Gastrocnemius medialis (tissue), 4 donors: ENCODE measurements around the gene UCKL1. TPM values are rescaled to one million over a fixed set of nuclear protein-coding genes. Genes with fewer than 3 reads are reported as not detected.

Experiments used
- ATAC-seq, 2 donors: fragments of 150-250 bp; one replicate each; pipeline ENCODE4 v1.9.1; 2016
- DNase-seq, 2 donors: peaks; one replicate each; pipeline ENCODE4 v3.0.0-alpha.2; 2019
- H3K27ac ChIP-seq, 4 donors: fragments of 200-600 bp; sonication (generic); 1 replicate in 1 of 4; 2 replicates in 3 of 4; pipeline ENCODE4 v1.5.1; 2016 to 2018; ENCODE audit warnings: mild to moderate bottlenecking in 2 of 4, moderate library complexity in 1 of 4
- H3K27me3 ChIP-seq, 3 donors: fragments of 200-600 bp; sonication (generic) in 2 of 3; 1 replicate in 1 of 3; 2 replicates in 2 of 3; pipeline versions ENCODE4 v1.5.1 to v1.6.0; 2016 to 2019; ENCODE audit warnings: mild to moderate bottlenecking in 1 of 3, moderate library complexity in 1 of 3
- H3K36me3 ChIP-seq, 2 donors: fragments of 200-600 bp; sonication (generic) in 1 of 2; one replicate each; pipeline ENCODE4 v1.5.1; 2017 to 2018
- H3K4me1 ChIP-seq, 2 donors: fragments of 200-600 bp; sonication (generic) in 1 of 2; one replicate each; pipeline ENCODE4 v1.5.1; 2016 to 2017; ENCODE audit warnings: mild to moderate bottlenecking in 2 of 2
- H3K4me3 ChIP-seq, 4 donors: fragments of 200-600 bp; sonication (generic) in 3 of 4; 1 replicate in 1 of 4; 2 replicates in 3 of 4; pipeline ENCODE4 v1.5.1; 2016 to 2019; ENCODE audit warnings: mild to moderate bottlenecking in 2 of 4
- H3K9me3 ChIP-seq, 3 donors: fragments of 200-600 bp; sonication (generic) in 2 of 3; 1 replicate in 1 of 3; 2 replicates in 2 of 3; pipeline ENCODE4 v1.5.1; 2016 to 2019
- POLR2A ChIP-seq, 2 donors: fragments of 450-650 bp; IDR thresholded peaks; one replicate each; pipeline ENCODE4 v1.6.1; 2017; ENCODE audit warnings: antibody characterized with exemption in 2 of 2, mild to moderate bottlenecking in 2 of 2, moderate library complexity in 2 of 2
- in situ Hi-C, 4 donors: fragments of 200-750 bp; cut with MboI; loops; one replicate each; pipeline versions ENCODE4 v1.15.0 to v1.8.0; 2017; ENCODE audit warnings: low sequenced_read_pairs in 4 of 4
- intact Hi-C: fragments of 100-400 bp; cut with DNase I; formaldehyde crosslinking; loops from one replicate; pipeline ENCODE4 v1.15.1; 2023; ENCODE audit warnings: low total_unique reads
- total RNA-seq, 4 donors: library from RNA; depleted of rRNA; stranded (reverse); fragments of >200 nt; gene quantifications; one replicate each; pipeline versions ENCODE4 v1.1.0 to v1.2.3, GENCODE V29; 2016
- TF ChIP-seq, protein P1 (sequence below), 5 experiments: fragments of 450-650 bp in 3 of 5; fragments of 200-600 bp in 2 of 5; sonication (generic) in 2 of 5; IDR thresholded peaks in 4 of 5; conservative IDR thresholded peaks in 1 of 5; 1 replicate in 4 of 5; 2 replicates in 1 of 5; pipeline ENCODE4 v1.5.1; 2016 to 2019; ENCODE audit warnings: antibody characterized with exemption in 5 of 5, mild to moderate bottlenecking in 3 of 5, moderate library complexity in 3 of 5

The UCKL1 gene
- total RNA-seq, 4 donors from 2014 or later: 22.0 to 46.4 (median 27.1) TPM

DNA sequence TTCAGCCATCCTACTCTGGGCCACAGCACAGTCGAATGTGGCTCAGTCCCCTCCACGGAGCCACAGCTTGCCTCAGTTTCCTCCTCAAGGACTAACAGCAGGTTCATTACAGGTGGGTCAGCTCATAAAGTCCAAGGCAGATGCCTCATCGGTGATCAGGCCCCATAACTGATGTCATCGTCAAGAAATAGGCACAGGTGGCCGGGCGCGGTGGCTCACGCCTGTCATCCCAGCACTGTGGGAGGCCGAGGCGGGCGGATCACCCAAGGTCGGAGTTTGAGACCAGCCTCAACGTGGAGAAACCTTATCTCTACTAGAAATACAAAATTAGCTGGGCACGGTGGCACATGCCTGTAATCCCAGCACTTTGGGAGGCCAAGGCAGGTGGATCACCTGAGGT, 3.4 kb downstream of the UCKL1 start:
- TF ChIP-seq, protein P1, sequence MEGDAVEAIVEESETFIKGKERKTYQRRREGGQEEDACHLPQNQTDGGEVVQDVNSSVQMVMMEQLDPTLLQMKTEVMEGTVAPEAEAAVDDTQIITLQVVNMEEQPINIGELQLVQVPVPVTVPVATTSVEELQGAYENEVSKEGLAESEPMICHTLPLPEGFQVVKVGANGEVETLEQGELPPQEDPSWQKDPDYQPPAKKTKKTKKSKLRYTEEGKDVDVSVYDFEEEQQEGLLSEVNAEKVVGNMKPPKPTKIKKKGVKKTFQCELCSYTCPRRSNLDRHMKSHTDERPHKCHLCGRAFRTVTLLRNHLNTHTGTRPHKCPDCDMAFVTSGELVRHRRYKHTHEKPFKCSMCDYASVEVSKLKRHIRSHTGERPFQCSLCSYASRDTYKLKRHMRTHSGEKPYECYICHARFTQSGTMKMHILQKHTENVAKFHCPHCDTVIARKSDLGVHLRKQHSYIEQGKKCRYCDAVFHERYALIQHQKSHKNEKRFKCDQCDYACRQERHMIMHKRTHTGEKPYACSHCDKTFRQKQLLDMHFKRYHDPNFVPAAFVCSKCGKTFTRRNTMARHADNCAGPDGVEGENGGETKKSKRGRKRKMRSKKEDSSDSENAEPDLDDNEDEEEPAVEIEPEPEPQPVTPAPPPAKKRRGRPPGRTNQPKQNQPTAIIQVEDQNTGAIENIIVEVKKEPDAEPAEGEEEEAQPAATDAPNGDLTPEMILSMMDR (IDR thresholded peaks at IDR 0.05 in 4 of 5, conservative IDR thresholded peaks at IDR 0.05 in 1 of 5): no peak
- no peak for TF ChIP-seq POLR2A (IDR thresholded peaks at IDR 0.05)
- H3K4me1 ChIP-seq: peaks cover 65 to 89% of the 10 kb centered on the region in 2 donors
- intact Hi-C loops: no loop called here
- H3K27ac ChIP-seq: peak overlapping the region; percentile 92 to 98 (median 96)
- H3K27me3 ChIP-seq: no peaks in the 10 kb centered on the region
- ATAC-seq (no peak), DNase-seq (peak in 1 of 2 donors; percentile 53)
- no peaks in the 10 kb centered on the region for H3K9me3 ChIP-seq
- in situ Hi-C loops: no loop called here
- H3K36me3 ChIP-seq: no peaks in the 10 kb centered on the region
- no peak overlapping the region for H3K4me3 ChIP-seq

DNA sequence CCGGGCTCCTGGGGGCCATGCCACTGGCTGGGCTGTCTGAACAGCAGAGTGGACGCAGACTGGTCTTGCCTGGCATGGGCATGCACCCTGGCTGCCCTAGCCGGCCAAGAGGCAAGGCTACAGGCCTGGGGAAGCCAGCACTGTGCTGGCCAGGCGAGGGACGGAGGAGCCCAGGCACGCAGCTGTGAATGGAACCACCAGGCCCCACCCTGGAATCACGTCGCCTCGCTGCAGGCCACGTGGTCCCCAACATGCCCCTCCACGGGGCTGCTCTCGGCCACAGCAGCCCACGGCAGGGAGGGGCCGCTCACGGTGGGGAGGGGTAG, 4.0 kb downstream of the UCKL1 start:
- Histone ChIP-seq H3K27ac (peak overlapping the region; percentile 92 to 98 (median 96)), H3K4me3 (peak overlapping the region in 1 of 4 donors; percentile 45)
- DNase-seq: no peak

DNA sequence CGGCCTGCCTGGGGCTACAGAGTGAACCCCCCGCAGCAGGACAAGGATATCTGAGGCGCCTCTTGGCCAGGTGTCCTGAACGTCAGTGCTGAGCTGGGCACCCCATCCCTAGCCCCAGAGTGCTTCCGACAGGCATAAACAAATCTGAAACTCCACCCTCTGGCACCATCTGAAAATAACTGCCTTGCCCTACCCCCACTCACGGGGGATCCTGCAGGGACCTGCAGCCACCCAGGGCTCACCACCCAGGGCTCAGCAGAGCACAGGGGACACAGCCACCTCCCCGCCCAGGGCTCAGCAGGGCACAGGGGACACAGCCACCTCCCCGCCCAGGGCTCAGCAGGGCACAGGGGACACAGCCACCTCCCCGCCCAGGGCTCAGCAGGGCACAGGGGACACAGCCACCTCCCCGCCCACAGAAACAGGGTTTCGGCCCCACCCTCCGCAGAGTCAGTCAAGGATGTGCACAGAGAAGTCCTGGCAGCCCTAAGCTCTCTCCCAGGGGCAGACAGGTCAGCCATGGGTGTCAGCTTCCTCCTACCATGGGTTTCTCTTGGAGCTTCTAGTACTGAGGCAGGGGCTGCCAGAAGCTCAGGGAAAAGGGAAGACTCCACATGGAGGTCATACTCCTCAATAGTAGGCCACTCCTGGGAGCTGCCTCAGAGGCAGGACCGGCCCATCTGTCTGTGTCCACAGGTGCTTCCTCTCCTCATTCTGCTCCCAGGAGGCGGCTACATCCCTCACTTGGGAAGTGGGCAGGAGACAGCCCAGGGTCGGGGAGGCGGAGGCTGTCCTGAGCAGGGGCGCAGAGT, 4.6 kb downstream of the UCKL1 start:
- in situ Hi-C loops: no loop called here
- peak in 1 of 2 donors; percentile 8 for TF ChIP-seq POLR2A (IDR thresholded peaks at IDR 0.05)
- TF ChIP-seq, protein P1 (IDR thresholded peaks at IDR 0.05 in 4 of 5, conservative IDR thresholded peaks at IDR 0.05 in 1 of 5): no peak
- DNase-seq (peak in 1 of 2 donors; percentile 66), ATAC-seq (no peak)
- Histone ChIP-seq H3K4me3 (peak overlapping the region in 3 of 4 donors; percentile 25 to 45 (median 37)), H3K9me3 (no peaks in the 10 kb centered on the region), H3K27ac (peak overlapping the region; percentile 92 to 98 (median 96)), H3K27me3 (no peaks in the 10 kb centered on the region), H3K36me3 (no peaks in the 10 kb centered on the region), H3K4me1 (peaks cover 77 to 89% of the 10 kb centered on the region in 2 donors)
- intact Hi-C loops: no loop called here

More for the DNA sequence above, 4.0 kb downstream of the UCKL1 start:
- no peaks in the 10 kb centered on the region for H3K27me3 ChIP-seq
- intact Hi-C loops (no loop called here), in situ Hi-C loops (no loop called here)
- H3K9me3 ChIP-seq: no peaks in the 10 kb centered on the region
- TF ChIP-seq, protein P1 (IDR thresholded peaks at IDR 0.05 in 4 of 5, conservative IDR thresholded peaks at IDR 0.05 in 1 of 5): no peak
- TF ChIP-seq POLR2A (IDR thresholded peaks at IDR 0.05): no peak
- ATAC-seq: no peak
- H3K4me1 ChIP-seq: peaks cover 71 to 89% of the 10 kb centered on the region in 2 donors
- H3K36me3 ChIP-seq: no peaks in the 10 kb centered on the region

DNA sequence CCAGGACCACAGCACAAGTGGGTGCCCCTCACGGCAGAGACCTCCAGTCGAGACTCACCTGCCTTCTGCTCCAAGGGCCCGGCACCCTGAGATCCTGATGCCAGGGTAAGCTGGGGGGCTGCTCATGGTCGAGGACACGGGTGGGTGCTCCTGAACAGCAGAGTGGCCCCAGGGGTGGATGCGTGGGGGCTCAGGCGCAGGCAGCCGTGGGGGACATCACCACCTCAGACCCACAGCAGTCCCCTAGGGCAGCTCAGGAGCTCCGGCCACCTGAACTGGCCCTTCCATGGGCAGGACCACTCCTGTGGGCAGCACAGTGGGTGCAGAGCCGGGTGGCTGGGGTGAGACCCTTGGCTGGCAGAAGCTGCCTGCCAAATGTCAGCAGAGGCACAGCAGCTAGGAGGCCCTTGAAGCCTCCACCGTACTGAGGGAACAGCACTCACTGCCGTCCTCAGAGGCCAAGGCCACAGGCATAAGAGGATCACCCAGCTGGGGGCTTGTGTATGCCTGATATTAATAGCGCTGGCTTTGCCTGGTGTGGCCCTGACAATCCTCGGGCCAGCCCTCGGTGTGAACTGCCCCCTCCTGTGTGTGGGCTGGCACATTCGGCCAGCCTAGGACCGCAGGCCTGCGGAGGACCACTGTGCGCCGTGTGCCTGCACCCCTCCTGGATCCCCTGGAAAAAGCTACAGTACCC, 5.4 kb downstream of the UCKL1 start:
- no peaks in the 10 kb centered on the region for H3K27me3 ChIP-seq
- H3K4me1 ChIP-seq: peaks cover 79 to 96% of the 10 kb centered on the region in 2 donors
- H3K9me3 ChIP-seq: no peaks in the 10 kb centered on the region
- H3K27ac ChIP-seq: peak overlapping the region; percentile 92 to 98 (median 96)
- H3K4me3 ChIP-seq: peak overlapping the region in 3 of 4 donors; percentile 25 to 45 (median 37)
- peak; percentile 15 to 36 for TF ChIP-seq POLR2A (IDR thresholded peaks at IDR 0.05)
- TF ChIP-seq, protein P1 (IDR thresholded peaks at IDR 0.05 in 4 of 5, conservative IDR thresholded peaks at IDR 0.05 in 1 of 5): no peak
- DNase-seq (peak in 1 of 2 donors; percentile 57), ATAC-seq (peak in 1 of 2 donors; percentile 1)
- intact Hi-C loops: no loop called here
- in situ Hi-C loops: no loop called here
- H3K36me3 ChIP-seq: no peaks in the 10 kb centered on the region
